Measurements from ENCODE around the gene AKR7A3. TPM values are rescaled to one million over a fixed set of nuclear protein-coding genes. Genes with fewer than 3 reads are reported as not detected.

Gene AKR7A3
- total and polyA plus RNA-seq, 2 of the 4 experiments (the other 2 are of a cell fraction), result 0.18 to 0.62 TPM

DNA sequence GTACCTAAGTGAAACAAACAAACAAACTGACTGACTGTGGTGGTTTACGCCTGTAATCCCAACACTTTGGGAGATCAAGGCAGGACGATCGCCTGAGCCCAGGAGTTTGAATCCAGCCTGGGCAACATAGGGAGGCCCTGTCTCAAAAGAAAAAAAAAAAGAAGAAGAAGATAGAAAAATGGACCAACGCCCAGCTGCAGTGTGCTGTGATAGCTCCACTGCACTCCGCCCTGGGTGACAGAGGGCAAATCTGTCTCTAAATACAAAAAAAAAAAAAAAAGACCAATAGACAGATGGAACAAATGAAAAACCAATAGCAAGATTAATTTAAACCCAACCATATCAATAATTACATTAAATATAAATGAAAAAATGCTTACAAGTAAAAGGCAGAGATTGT is 13.9 kb downstream of the AKR7A3 start:
- no peak overlapping the region for H2BK15ac ChIP-seq (ENCODE audit: low read depth, low read length)
- no peak overlapping the region for H3K27ac ChIP-seq (ENCODE audit: insufficient read depth, low read length)
- in situ Hi-C loops (cut with MboI; ENCODE audit: low sequenced_read_pairs) (no loop called here), intact Hi-C loops (cut with micrococcal nuclease) (no loop called here), dilution Hi-C loops (cut with HindIII; ENCODE audit: low sequenced_read_pairs, unreplicated experiment) (no loop called here)
- H4K91ac ChIP-seq (ENCODE audit: insufficient read depth, low read depth, low read length), result no peak overlapping the region
- BruUV-seq (replicated peaks), result no TSS peak
- no peak overlapping the region for H2BK20ac ChIP-seq (ENCODE audit: low read depth, low read length)
- H2AK5ac ChIP-seq (ENCODE audit: low read depth, low read length), result no peak overlapping the region
- H2AK9ac ChIP-seq (replicated peaks; ENCODE audit: low read depth, low read length, poor library complexity), result no peak overlapping the region
- ATAC-seq (ENCODE audit: low read depth) (no peak), DNase-seq (no peak)
- H3K4me3 ChIP-seq (ENCODE audit: insufficient read depth, low read depth, low read length), result no peak overlapping the region
- no peak overlapping the region for H3K56ac ChIP-seq (ENCODE audit: extremely low read depth, insufficient read depth, low read length)
- no peak overlapping the region for H2AFZ ChIP-seq (replicated peaks; ENCODE audit: low read length, poor library complexity)
- WGBS, 2 experiments (ENCODE audit: extremely low coverage in 2 of 2, insufficient read length in 1 of 2), result no CpG with 5 or more reads among the region's 5 CpGs
- H4K20me1 ChIP-seq (ENCODE audit: insufficient read depth, low read length), result no peaks in the 10 kb centered on the region
- H3K79me1 ChIP-seq (ENCODE audit: low read depth in 1 of 2, low read length in 2 of 2), result no peaks in the 10 kb centered on the region
- no peak overlapping the region for H3K23ac ChIP-seq (ENCODE audit: low read depth, low read length)
- H4K5ac ChIP-seq (ENCODE audit: low read depth, low read length), result no peak overlapping the region
- no peak overlapping the region for H4K8ac ChIP-seq (ENCODE audit: low read depth in 2 of 2, low read length in 2 of 2)
- H3K18ac ChIP-seq (ENCODE audit: low read depth, low read length), result no peak overlapping the region
- no peaks in the 10 kb centered on the region for H3K36me3 ChIP-seq (ENCODE audit: control insufficient read depth, insufficient read depth, low read length)
- H2BK5ac ChIP-seq (ENCODE audit: low read depth, low read length, poor library complexity, severe bottlenecking), result no peak overlapping the region
- no peaks in the 10 kb centered on the region for H3K9me1 ChIP-seq (ENCODE audit: insufficient read depth, low read length)
- no peak overlapping the region for H3K4me2 ChIP-seq (ENCODE audit: low read depth, low read length)
- H3K27me3 ChIP-seq (ENCODE audit: control insufficient read depth, insufficient read depth, low read length), result no peaks in the 10 kb centered on the region; the same call in 1 of the 2 replicates
- H3K9ac ChIP-seq (ENCODE audit: low read depth, low read length), result no peak overlapping the region
- ChIA-PET CTCF (no interaction called here), POLR2A (ENCODE audit: unreplicated experiment) (interaction anchor here (0.7 kb wide), 1 partner anchor 35 kb away, joined by 5 read pairs; no protein-coding TSS in a partner anchor)
- no peak overlapping the region for H3K4ac ChIP-seq (ENCODE audit: low read depth, low read length)
- TF ChIP-seq FOS (IDR thresholded peaks at IDR 0.05; ENCODE audit: low read depth, low read length), result no peak
- no peak for TF ChIP-seq MAZ (IDR thresholded peaks at IDR 0.05; ENCODE audit: borderline replicate concordance, low read depth, low read length)
- TF ChIP-seq SMC3 (IDR thresholded peaks at IDR 0.05; ENCODE audit: low read depth, low read length), result no peak
- TF ChIP-seq MAFK (IDR thresholded peaks at IDR 0.05; ENCODE audit: low read depth, low read length), result no peak
- TF ChIP-seq RFX5 (IDR thresholded peaks at IDR 0.05; ENCODE audit: low read depth, low read length), result no peak
- TF ChIP-seq CEBPB (IDR thresholded peaks at IDR 0.05; ENCODE audit: low read depth, low read length), result no peak
- no peak for TF ChIP-seq BHLHE40 (IDR thresholded peaks at IDR 0.05; ENCODE audit: low read depth, low read length)
- no peak for TF ChIP-seq RAD21 (IDR thresholded peaks at IDR 0.05; ENCODE audit: low read length)
- TF ChIP-seq, protein P1, sequence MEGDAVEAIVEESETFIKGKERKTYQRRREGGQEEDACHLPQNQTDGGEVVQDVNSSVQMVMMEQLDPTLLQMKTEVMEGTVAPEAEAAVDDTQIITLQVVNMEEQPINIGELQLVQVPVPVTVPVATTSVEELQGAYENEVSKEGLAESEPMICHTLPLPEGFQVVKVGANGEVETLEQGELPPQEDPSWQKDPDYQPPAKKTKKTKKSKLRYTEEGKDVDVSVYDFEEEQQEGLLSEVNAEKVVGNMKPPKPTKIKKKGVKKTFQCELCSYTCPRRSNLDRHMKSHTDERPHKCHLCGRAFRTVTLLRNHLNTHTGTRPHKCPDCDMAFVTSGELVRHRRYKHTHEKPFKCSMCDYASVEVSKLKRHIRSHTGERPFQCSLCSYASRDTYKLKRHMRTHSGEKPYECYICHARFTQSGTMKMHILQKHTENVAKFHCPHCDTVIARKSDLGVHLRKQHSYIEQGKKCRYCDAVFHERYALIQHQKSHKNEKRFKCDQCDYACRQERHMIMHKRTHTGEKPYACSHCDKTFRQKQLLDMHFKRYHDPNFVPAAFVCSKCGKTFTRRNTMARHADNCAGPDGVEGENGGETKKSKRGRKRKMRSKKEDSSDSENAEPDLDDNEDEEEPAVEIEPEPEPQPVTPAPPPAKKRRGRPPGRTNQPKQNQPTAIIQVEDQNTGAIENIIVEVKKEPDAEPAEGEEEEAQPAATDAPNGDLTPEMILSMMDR (conservative IDR thresholded peaks at IDR 0.05; ENCODE audit: low read depth, low read length), result no peak
- no peak for TF ChIP-seq RCOR1 (IDR thresholded peaks at IDR 0.05; ENCODE audit: insufficient replicate concordance, low read length)
- TF ChIP-seq, protein P2, sequence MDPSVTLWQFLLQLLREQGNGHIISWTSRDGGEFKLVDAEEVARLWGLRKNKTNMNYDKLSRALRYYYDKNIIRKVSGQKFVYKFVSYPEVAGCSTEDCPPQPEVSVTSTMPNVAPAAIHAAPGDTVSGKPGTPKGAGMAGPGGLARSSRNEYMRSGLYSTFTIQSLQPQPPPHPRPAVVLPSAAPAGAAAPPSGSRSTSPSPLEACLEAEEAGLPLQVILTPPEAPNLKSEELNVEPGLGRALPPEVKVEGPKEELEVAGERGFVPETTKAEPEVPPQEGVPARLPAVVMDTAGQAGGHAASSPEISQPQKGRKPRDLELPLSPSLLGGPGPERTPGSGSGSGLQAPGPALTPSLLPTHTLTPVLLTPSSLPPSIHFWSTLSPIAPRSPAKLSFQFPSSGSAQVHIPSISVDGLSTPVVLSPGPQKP (IDR thresholded peaks at IDR 0.05; ENCODE audit: borderline replicate concordance, low read depth, low read length), result no peak
- TF ChIP-seq, protein P3, sequence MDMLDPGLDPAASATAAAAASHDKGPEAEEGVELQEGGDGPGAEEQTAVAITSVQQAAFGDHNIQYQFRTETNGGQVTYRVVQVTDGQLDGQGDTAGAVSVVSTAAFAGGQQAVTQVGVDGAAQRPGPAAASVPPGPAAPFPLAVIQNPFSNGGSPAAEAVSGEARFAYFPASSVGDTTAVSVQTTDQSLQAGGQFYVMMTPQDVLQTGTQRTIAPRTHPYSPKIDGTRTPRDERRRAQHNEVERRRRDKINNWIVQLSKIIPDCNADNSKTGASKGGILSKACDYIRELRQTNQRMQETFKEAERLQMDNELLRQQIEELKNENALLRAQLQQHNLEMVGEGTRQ (IDR thresholded peaks at IDR 0.05; ENCODE audit: low read depth, low read length), result no peak
- TF ChIP-seq NFE2L2 (IDR thresholded peaks at IDR 0.05; ENCODE audit: low read depth, low read length), result no peak
- H2BK120ac ChIP-seq (ENCODE audit: low read depth, low read length), result no peak overlapping the region
- no peaks in the 10 kb centered on the region for H3K4me1 ChIP-seq (ENCODE audit: control insufficient read depth, insufficient read depth, low read length)
- no peaks in the 10 kb centered on the region; the same call in none of the 2 replicates for H3K9me3 ChIP-seq (ENCODE audit: control insufficient read depth, insufficient read depth, low read length)
- H3K14ac ChIP-seq (replicated peaks; ENCODE audit: low read depth, low read length), result no peak overlapping the region

All from IMR-90 (cell line).